Measurements from ENCODE around the gene TMEM91. TPM values are rescaled to one million over a fixed set of nuclear protein-coding genes. Genes with fewer than 3 reads are reported as not detected.

Gene TMEM91
- total and polyA plus RNA-seq, 9 of the 15 experiments (the other 6 are each of a cell fraction or from before 2014, with no cell fraction given): 1.2 to 5.2 (median 2.7) TPM

DNA sequence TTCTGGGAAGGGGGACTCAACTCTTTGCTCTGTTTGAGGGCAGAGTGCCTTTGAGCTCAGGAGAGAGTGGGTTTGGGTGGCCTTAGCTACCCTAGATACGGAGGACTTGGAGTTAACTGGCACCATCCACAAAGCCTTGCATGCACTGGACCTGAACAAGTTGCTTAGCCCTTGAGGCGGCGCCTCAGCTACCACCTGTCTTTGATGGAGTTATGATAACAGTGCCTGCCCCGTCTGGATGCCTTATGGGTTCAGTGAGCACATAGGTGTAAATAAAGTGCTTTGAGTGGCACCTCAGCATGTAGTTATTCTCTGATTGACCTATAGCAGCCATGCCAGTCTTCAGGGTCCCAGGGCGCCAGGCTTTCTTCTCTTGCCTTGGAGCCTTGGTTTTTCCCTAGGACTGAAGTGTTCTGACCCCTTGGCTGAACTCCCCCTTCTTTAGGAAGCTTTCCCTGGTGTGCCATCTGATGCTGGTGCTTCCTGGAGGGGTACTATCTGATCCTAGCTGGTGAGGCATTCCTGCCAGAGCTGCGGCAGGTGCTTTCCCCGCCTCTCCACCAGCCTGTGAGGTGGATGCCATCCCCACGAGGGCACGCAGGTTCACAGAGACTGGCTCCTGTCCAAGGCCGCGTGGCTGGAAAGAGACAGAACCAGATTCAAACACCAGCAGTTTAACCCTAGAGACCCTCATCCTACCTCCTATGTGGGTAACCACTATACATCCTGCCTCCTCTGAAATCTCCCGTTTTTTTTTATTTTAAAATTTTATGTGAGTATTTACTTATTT, 27.0 kb downstream of the TMEM91 start:
- Histone ChIP-seq H3K27me3 (ENCODE audit: control insufficient read depth in 2 of 2, insufficient read depth in 2 of 2, low read length in 2 of 2) (no peaks in the 10 kb centered on the region), H3K4me1 (replicated peaks in 1 of 2; ENCODE audit: control insufficient read depth in 2 of 2, insufficient read depth in 2 of 2, low read length in 2 of 2) (peaks cover 4 to 5% of the 10 kb centered on the region in 2 experiments; a peak in 2 of 5 replicates), H3K79me2 (ENCODE audit: control insufficient read depth, insufficient read depth, low read length) (peaks cover 9% of the 10 kb centered on the region), H2AFZ (ENCODE audit: low read depth, low read length) (no peak overlapping the region), H3K9me1 (ENCODE audit: control insufficient read depth, insufficient read depth, low read length) (no peaks in the 10 kb centered on the region), H3K9ac (ENCODE audit: insufficient read depth in 1 of 2, low read depth in 2 of 2, low read length in 2 of 2) (no peak overlapping the region), H3K9me3 (replicated peaks; ENCODE audit: control insufficient read depth, insufficient read depth, low read depth, low read length) (no peaks in the 10 kb centered on the region), H3K4me2 (ENCODE audit: insufficient read depth, low read length) (no peak overlapping the region), H3K36me3 (ENCODE audit: control insufficient read depth, insufficient read depth, low read length) (no peaks in the 10 kb centered on the region), H3K27ac (ENCODE audit: extremely low read depth, low read depth, low read length) (no peak overlapping the region), H3K4me3 (no peak overlapping the region), H4K20me1 (replicated peaks; ENCODE audit: control insufficient read depth, insufficient read depth, low read length) (no peaks in the 10 kb centered on the region)
- ChIA-PET CTCF (ENCODE audit: low intra/inter-chr PET ratio) (no interaction called here), POLR2A (interaction anchor here (0.6 to 0.7 kb wide), 2 partner anchors 33 to 244 kb away, joined by 3 to 4 read pairs; no protein-coding TSS in a partner anchor)
- 80% methylated on average over 12 of the region's 12 CpGs for WGBS (ENCODE audit: insufficient coverage, low coverage, missing lambda C conversion rate)
- ATAC-seq (no peak), DNase-seq (ENCODE audit: extremely low read depth in 1 of 4, low spot score in 3 of 4) (no peak), FAIRE-seq (no peak)
- intact Hi-C loops (cut with micrococcal nuclease) (no loop called here), in situ Hi-C loops (cut with MboI) (no loop called here)
- TF ChIP-seq PHF8 (IDR thresholded peaks at IDR 0.05; ENCODE audit: borderline replicate concordance, low read length): no peak
- no peak for TF ChIP-seq ZNF175 (CRISPR knock-in tag; IDR thresholded peaks at IDR 0.05; ENCODE audit: low read depth)
- no peak for TF ChIP-seq HDAC8 (tag; IDR thresholded peaks at IDR 0.05)
- TF ChIP-seq, protein P1, sequence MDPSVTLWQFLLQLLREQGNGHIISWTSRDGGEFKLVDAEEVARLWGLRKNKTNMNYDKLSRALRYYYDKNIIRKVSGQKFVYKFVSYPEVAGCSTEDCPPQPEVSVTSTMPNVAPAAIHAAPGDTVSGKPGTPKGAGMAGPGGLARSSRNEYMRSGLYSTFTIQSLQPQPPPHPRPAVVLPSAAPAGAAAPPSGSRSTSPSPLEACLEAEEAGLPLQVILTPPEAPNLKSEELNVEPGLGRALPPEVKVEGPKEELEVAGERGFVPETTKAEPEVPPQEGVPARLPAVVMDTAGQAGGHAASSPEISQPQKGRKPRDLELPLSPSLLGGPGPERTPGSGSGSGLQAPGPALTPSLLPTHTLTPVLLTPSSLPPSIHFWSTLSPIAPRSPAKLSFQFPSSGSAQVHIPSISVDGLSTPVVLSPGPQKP (CRISPR knock-in tag; IDR thresholded peaks at IDR 0.05): no peak
- TF ChIP-seq, protein P2, sequence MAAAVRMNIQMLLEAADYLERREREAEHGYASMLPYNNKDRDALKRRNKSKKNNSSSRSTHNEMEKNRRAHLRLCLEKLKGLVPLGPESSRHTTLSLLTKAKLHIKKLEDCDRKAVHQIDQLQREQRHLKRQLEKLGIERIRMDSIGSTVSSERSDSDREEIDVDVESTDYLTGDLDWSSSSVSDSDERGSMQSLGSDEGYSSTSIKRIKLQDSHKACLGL (CRISPR knock-in tag; IDR thresholded peaks at IDR 0.05; ENCODE audit: borderline replicate concordance, poor library complexity, severe bottlenecking): no peak
- TF ChIP-seq ZNF41 (CRISPR knock-in tag; conservative IDR thresholded peaks at IDR 0.05): no peak
- no peak for TF ChIP-seq NFIX (CRISPR knock-in tag; IDR thresholded peaks at IDR 0.05; ENCODE audit: low read depth)
- TF ChIP-seq GATAD2B (IDR thresholded peaks at IDR 0.05; ENCODE audit: borderline replicate concordance): no peak
- BruUV-seq (replicated peaks): no TSS peak

Measured in K562 (cell line).